ENCODE results near the gene RGS13.

Gene RGS13

GRCh38 chr1:192706936-192707335, 71.0 kb downstream of the RGS13 start:
- DNase-seq (ENCODE audit: low read depth), result no peak
- TF ChIP-seq, protein P1, sequence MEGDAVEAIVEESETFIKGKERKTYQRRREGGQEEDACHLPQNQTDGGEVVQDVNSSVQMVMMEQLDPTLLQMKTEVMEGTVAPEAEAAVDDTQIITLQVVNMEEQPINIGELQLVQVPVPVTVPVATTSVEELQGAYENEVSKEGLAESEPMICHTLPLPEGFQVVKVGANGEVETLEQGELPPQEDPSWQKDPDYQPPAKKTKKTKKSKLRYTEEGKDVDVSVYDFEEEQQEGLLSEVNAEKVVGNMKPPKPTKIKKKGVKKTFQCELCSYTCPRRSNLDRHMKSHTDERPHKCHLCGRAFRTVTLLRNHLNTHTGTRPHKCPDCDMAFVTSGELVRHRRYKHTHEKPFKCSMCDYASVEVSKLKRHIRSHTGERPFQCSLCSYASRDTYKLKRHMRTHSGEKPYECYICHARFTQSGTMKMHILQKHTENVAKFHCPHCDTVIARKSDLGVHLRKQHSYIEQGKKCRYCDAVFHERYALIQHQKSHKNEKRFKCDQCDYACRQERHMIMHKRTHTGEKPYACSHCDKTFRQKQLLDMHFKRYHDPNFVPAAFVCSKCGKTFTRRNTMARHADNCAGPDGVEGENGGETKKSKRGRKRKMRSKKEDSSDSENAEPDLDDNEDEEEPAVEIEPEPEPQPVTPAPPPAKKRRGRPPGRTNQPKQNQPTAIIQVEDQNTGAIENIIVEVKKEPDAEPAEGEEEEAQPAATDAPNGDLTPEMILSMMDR (IDR thresholded peaks at IDR 0.05; ENCODE audit: insufficient read depth, low read depth, low read length, missing control alignments), result no peak
- H3K4me3 ChIP-seq (ENCODE audit: low read length), result no peak overlapping the region

- peak; percentile 36 for DNase-seq (ENCODE audit: low read depth)
Observed at GRCh38 chr1:192707978-192708547, 72.1 kb downstream of the RGS13 start.

GRCh38 chr1:192709544-192709943, 73.6 kb downstream of the RGS13 start:
- no peak overlapping the region for H3K4me3 ChIP-seq (ENCODE audit: low read length)
- DNase-seq (ENCODE audit: low read depth), result no peak
- TF ChIP-seq, protein P1 (IDR thresholded peaks at IDR 0.05; ENCODE audit: insufficient read depth, low read depth, low read length, missing control alignments), result no peak

More at GRCh38 chr1:192707978-192708547, 72.1 kb downstream of the RGS13 start:
- no peak overlapping the region for H3K4me3 ChIP-seq (ENCODE audit: low read length)
- TF ChIP-seq, protein P1 (IDR thresholded peaks at IDR 0.05; ENCODE audit: insufficient read depth, low read depth, low read length, missing control alignments), result no peak

All from epithelial cell of esophagus (primary cell).